Gastrocnemius medialis (tissue), 4 donors: Measurements from ENCODE around the gene GINS2. TPM values are rescaled to one million over a fixed set of nuclear protein-coding genes. Genes with fewer than 3 reads are reported as not detected.

Source experiments
- ATAC-seq, 2 donors: fragments of 150-250 bp; one replicate each; pipeline ENCODE4 v1.9.1; 2016
- DNase-seq, 2 donors: peaks; one replicate each; pipeline ENCODE4 v3.0.0-alpha.2; 2019
- H3K27ac ChIP-seq, 4 donors: fragments of 200-600 bp; sonication (generic); 1 replicate in 1 of 4; 2 replicates in 3 of 4; pipeline ENCODE4 v1.5.1; 2016 to 2018; ENCODE audit warnings: mild to moderate bottlenecking in 2 of 4, moderate library complexity in 1 of 4
- H3K27me3 ChIP-seq, 3 donors: fragments of 200-600 bp; sonication (generic) in 2 of 3; 1 replicate in 1 of 3; 2 replicates in 2 of 3; pipeline versions ENCODE4 v1.5.1 to v1.6.0; 2016 to 2019; ENCODE audit warnings: mild to moderate bottlenecking in 1 of 3, moderate library complexity in 1 of 3
- H3K36me3 ChIP-seq, 2 donors: fragments of 200-600 bp; sonication (generic) in 1 of 2; one replicate each; pipeline ENCODE4 v1.5.1; 2017 to 2018
- H3K4me1 ChIP-seq, 2 donors: fragments of 200-600 bp; sonication (generic) in 1 of 2; one replicate each; pipeline ENCODE4 v1.5.1; 2016 to 2017; ENCODE audit warnings: mild to moderate bottlenecking in 2 of 2
- H3K4me3 ChIP-seq, 4 donors: fragments of 200-600 bp; sonication (generic) in 3 of 4; 1 replicate in 1 of 4; 2 replicates in 3 of 4; pipeline ENCODE4 v1.5.1; 2016 to 2019; ENCODE audit warnings: mild to moderate bottlenecking in 2 of 4
- H3K9me3 ChIP-seq, 3 donors: fragments of 200-600 bp; sonication (generic) in 2 of 3; 1 replicate in 1 of 3; 2 replicates in 2 of 3; pipeline ENCODE4 v1.5.1; 2016 to 2019
- CTCF ChIP-seq, 5 experiments: fragments of 450-650 bp in 3 of 5; fragments of 200-600 bp in 2 of 5; sonication (generic) in 2 of 5; IDR thresholded peaks in 4 of 5; conservative IDR thresholded peaks in 1 of 5; 1 replicate in 4 of 5; 2 replicates in 1 of 5; pipeline ENCODE4 v1.5.1; 2016 to 2019; ENCODE audit warnings: antibody characterized with exemption in 5 of 5, mild to moderate bottlenecking in 3 of 5, moderate library complexity in 3 of 5
- POLR2A ChIP-seq, 2 donors: fragments of 450-650 bp; IDR thresholded peaks; one replicate each; pipeline ENCODE4 v1.6.1; 2017; ENCODE audit warnings: antibody characterized with exemption in 2 of 2, mild to moderate bottlenecking in 2 of 2, moderate library complexity in 2 of 2
- in situ Hi-C, 4 donors: fragments of 200-750 bp; cut with MboI; loops; one replicate each; pipeline versions ENCODE4 v1.15.0 to v1.8.0; 2017; ENCODE audit warnings: low sequenced_read_pairs in 4 of 4
- intact Hi-C: fragments of 100-400 bp; cut with DNase I; formaldehyde crosslinking; loops from one replicate; pipeline ENCODE4 v1.15.1; 2023; ENCODE audit warnings: low total_unique reads
- total RNA-seq, 4 donors: library from RNA; depleted of rRNA; stranded (reverse); fragments of >200 nt; gene quantifications; one replicate each; pipeline versions ENCODE4 v1.1.0 to v1.2.3, GENCODE V29; 2016

The GINS2 gene
- total RNA-seq, 4 donors from 2014 or later: 0.33 to 1.6 (median 1.6) TPM; not detected in 1

GRCh38 chr16:85633438-85633743, 55.4 kb downstream of the GINS2 start:
- no peaks in the 10 kb centered on the region for H3K36me3 ChIP-seq
- in situ Hi-C loops: no loop called here
- ATAC-seq (no peak), DNase-seq (no peak)
- intact Hi-C loops: no loop called here
- H3K4me1 ChIP-seq: peaks cover 11 to 31% of the 10 kb centered on the region in 2 donors
- H3K27me3 ChIP-seq: no peaks in the 10 kb centered on the region
- no peak overlapping the region for H3K4me3 ChIP-seq
- no peak for TF ChIP-seq CTCF (IDR thresholded peaks at IDR 0.05 in 4 of 5, conservative IDR thresholded peaks at IDR 0.05 in 1 of 5)
- no peak for TF ChIP-seq POLR2A (IDR thresholded peaks at IDR 0.05)
- no peak overlapping the region for H3K27ac ChIP-seq
- no peaks in the 10 kb centered on the region for H3K9me3 ChIP-seq

DNA sequence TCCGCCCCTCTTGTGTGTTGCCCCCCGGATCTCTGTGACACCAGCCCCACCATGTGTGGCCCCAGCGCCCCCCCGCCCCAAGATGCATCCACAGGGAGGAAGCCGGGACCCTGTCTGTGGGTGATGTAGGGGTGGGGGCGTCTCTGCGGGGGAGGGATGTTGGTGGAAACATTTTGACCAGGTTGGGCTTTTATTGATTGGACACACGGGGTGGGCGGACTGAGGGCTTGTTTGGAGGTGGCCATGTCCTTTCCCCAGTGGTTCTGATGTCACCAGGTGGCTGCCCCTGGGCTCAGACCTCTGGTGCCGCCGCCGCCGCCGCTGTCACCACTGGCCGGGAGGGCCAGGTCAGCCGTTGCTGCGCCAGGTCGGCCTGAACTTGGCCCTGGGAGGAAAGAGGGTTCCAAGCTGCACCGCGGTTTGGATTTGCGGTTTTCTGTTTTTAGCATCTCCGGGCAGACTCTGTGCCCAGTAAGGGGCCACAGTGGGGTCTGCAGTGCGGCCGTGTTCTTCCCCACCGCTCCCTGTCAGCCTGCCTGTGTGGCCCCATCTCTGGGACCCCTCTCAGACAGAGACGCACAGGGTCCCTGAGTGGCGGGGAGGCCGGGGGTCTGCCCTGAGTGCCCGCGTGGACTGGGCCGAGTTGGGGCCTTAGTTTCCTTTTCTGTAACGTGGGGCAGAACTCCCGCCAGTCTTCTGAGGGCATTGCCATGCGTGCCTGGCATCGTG, 55.9 kb downstream of the GINS2 start:
- Histone ChIP-seq H3K9me3 (no peaks in the 10 kb centered on the region), H3K4me3 (no peak overlapping the region), H3K27me3 (no peaks in the 10 kb centered on the region), H3K36me3 (no peaks in the 10 kb centered on the region), H3K4me1 (peaks cover 16 to 32% of the 10 kb centered on the region in 2 donors), H3K27ac (no peak overlapping the region)
- ATAC-seq (no peak), DNase-seq (no peak)
- intact Hi-C loops: no loop called here
- in situ Hi-C loops: no loop called here
- TF ChIP-seq POLR2A (IDR thresholded peaks at IDR 0.05): no peak

- intact Hi-C loops (no loop called here), in situ Hi-C loops (no loop called here)
- Histone ChIP-seq H3K36me3 (no peaks in the 10 kb centered on the region), H3K4me1 (peaks cover 25 to 42% of the 10 kb centered on the region in 2 donors), H3K9me3 (no peaks in the 10 kb centered on the region), H3K27me3 (no peaks in the 10 kb centered on the region), H3K4me3 (no peak overlapping the region), H3K27ac (no peak overlapping the region)
- ATAC-seq (no peak), DNase-seq (no peak)
- TF ChIP-seq CTCF (IDR thresholded peaks at IDR 0.05 in 4 of 5, conservative IDR thresholded peaks at IDR 0.05 in 1 of 5): no peak
- TF ChIP-seq POLR2A (IDR thresholded peaks at IDR 0.05): no peak
Observed at GRCh38 chr16:85631802-85632393, 56.9 kb downstream of the GINS2 start.

DNA sequence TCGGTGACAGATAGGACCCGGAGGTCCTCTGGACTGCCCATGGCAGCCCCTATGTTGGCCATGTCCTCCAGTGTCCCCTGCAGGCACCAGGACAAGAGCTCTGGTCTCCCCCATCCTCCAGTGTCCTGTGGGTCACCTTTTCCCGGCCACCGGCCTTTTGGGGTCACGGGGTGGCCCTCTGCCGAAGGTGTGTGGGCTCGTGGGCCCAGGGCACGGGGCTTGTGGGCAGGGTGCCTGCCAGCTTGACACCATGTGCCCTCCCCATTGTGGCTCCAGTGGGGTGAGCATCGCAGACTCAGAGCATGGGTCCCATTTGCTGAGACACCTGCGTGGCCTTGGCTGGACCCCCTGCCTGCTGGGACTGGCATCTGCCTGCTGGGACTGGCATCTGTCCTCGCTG, 57.5 kb downstream of the GINS2 start:
- Histone ChIP-seq H3K27me3 (no peaks in the 10 kb centered on the region), H3K27ac (no peak overlapping the region), H3K9me3 (no peaks in the 10 kb centered on the region), H3K4me3 (no peak overlapping the region), H3K4me1 (peaks cover 31 to 44% of the 10 kb centered on the region in 2 donors), H3K36me3 (no peaks in the 10 kb centered on the region)
- DNase-seq (no peak), ATAC-seq (no peak)
- TF ChIP-seq CTCF (IDR thresholded peaks at IDR 0.05 in 4 of 5, conservative IDR thresholded peaks at IDR 0.05 in 1 of 5) (no peak), POLR2A (IDR thresholded peaks at IDR 0.05) (no peak)
- in situ Hi-C loops: no loop called here
- intact Hi-C loops: no loop called here

DNA sequence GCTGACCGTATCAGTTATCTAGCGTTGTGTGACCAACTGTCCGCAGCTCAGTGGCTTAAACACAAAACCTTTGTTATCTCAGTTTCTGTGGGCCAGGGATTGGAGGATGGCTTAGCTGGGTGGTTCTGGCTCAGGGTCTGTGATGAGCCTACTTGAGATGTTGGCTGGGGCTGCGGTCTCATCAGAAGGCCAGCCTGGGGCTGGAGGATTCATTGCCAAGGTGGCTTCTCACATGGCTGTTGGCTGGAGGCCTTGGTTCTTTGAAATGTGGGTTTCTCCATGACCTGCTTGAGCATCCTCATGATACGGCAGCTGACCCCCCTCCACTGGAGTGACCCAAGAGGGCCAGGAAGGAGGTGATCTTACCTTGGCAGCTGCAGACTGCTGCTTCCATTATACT, 58.9 kb downstream of the GINS2 start:
- in situ Hi-C loops: no loop called here
- Histone ChIP-seq H3K4me3 (no peak overlapping the region), H3K9me3 (no peaks in the 10 kb centered on the region), H3K27me3 (no peaks in the 10 kb centered on the region), H3K4me1 (peaks cover 32 to 44% of the 10 kb centered on the region in 2 donors), H3K36me3 (no peaks in the 10 kb centered on the region), H3K27ac (no peak overlapping the region)
- no peak for TF ChIP-seq CTCF (IDR thresholded peaks at IDR 0.05 in 4 of 5, conservative IDR thresholded peaks at IDR 0.05 in 1 of 5)
- no peak for TF ChIP-seq POLR2A (IDR thresholded peaks at IDR 0.05)
- intact Hi-C loops: no loop called here
- no peak for DNase-seq
- ATAC-seq: no peak
